ENCODE results near the gene KRT38.

DNA sequence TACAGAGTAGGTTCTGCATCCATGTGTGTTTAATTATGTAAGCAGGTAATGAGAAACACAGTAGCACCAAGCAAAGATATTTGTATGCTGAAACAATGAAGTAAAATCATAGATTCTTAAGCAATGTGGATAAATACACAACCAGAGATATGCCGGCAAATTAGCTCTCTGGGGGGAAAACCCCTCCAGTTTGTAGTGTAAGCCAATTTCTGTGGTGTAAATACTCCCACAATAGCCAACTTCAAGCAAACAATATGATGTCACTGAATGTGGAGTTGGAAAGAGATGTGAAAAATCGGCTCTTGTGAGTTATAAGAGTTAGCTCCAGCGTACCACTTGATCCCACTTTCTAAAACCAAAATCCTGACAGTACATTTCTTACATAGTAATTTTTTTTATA is 3.9 kb upstream of the KRT38 start:
- TF ChIP-seq, protein P1, sequence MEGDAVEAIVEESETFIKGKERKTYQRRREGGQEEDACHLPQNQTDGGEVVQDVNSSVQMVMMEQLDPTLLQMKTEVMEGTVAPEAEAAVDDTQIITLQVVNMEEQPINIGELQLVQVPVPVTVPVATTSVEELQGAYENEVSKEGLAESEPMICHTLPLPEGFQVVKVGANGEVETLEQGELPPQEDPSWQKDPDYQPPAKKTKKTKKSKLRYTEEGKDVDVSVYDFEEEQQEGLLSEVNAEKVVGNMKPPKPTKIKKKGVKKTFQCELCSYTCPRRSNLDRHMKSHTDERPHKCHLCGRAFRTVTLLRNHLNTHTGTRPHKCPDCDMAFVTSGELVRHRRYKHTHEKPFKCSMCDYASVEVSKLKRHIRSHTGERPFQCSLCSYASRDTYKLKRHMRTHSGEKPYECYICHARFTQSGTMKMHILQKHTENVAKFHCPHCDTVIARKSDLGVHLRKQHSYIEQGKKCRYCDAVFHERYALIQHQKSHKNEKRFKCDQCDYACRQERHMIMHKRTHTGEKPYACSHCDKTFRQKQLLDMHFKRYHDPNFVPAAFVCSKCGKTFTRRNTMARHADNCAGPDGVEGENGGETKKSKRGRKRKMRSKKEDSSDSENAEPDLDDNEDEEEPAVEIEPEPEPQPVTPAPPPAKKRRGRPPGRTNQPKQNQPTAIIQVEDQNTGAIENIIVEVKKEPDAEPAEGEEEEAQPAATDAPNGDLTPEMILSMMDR (IDR thresholded peaks at IDR 0.05) = no peak
- TF ChIP-seq POLR2AphosphoS5 (IDR thresholded peaks at IDR 0.05) (no peak), POLR2A (IDR thresholded peaks at IDR 0.05) (no peak)
